Neural cell (in vitro differentiated cells): Measurements from ENCODE around the gene AGAP3. TPM values are rescaled to one million over a fixed set of nuclear protein-coding genes. Genes with fewer than 3 reads are reported as not detected.

Experiments
- H2AFZ ChIP-seq: fragments of 200-600, 300-800 bp; sonication (generic), shearing (Covaris generic); 2 replicates; pipeline ENCODE4 v1.6.0; 2014; ENCODE audit warnings: low read depth, mild to moderate bottlenecking, antibody characterized with exemption, low read length, moderate library complexity
- H3F3A ChIP-seq: fragments of 200-600 bp; shearing (Covaris generic); 2 replicates; pipeline ENCODE4 v1.6.1; 2016; ENCODE audit warnings: mild to moderate bottlenecking, moderate library complexity, mixed read lengths, antibody characterized with exemption, low read length; ENCODE audit not compliant: insufficient read depth, poor library complexity, severe bottlenecking
- H3K27ac ChIP-seq: fragments of 200-600, 300-800 bp; sonication (generic), shearing (Covaris generic); 2 replicates; pipeline ENCODE4 v1.5.1; 2014; ENCODE audit warnings: mild to moderate bottlenecking, low read length, moderate library complexity
- H3K27me3 ChIP-seq: fragments of 300-800, 200-600 bp; sonication (generic), shearing (Covaris generic); 2 replicates; pipeline ENCODE4 v1.6.0; 2014; ENCODE audit warnings: mild to moderate bottlenecking, low read depth, low read length, moderate library complexity; ENCODE audit not compliant: insufficient read depth
- H3K36me3 ChIP-seq: fragments of 300-800, 200-600 bp; sonication (generic), shearing (Covaris generic); 2 replicates; pipeline ENCODE4 v1.5.1; 2014; ENCODE audit warnings: mild to moderate bottlenecking, antibody characterized with exemption, low read length, moderate library complexity; ENCODE audit not compliant: insufficient read depth
- H3K4me2 ChIP-seq: fragments of 300-800, 200-600 bp; sonication (generic), shearing (Covaris generic); 2 replicates; pipeline ENCODE4 v1.6.0; 2014; ENCODE audit warnings: mild to moderate bottlenecking, low read length
- H3K4me3 ChIP-seq: fragments of 300-800, 200-600 bp; sonication (generic), shearing (Covaris generic); 2 replicates; pipeline ENCODE4 v1.5.1; 2014; ENCODE audit warnings: mild to moderate bottlenecking, low read length, moderate library complexity
- H3K79me2 ChIP-seq: fragments of 200-600 bp; shearing (Covaris generic); replicated peaks from 2 replicates; pipeline ENCODE4 v1.6.0; 2014; ENCODE audit warnings: mild to moderate bottlenecking, low read length, moderate library complexity; ENCODE audit not compliant: insufficient read depth
- H3K9ac ChIP-seq: fragments of 300-800, 200-600 bp; sonication (generic), shearing (Covaris generic); 2 replicates; pipeline ENCODE4 v1.6.1; 2016; ENCODE audit warnings: mild to moderate bottlenecking, low read length, mixed read lengths
- H3K9me2 ChIP-seq: fragments of 200-600 bp; shearing (Covaris generic); 2 replicates; pipeline ENCODE4 v1.6.1; 2016; ENCODE audit warnings: mild to moderate bottlenecking, low read length, mixed read lengths; ENCODE audit not compliant: insufficient read depth
- H3K9me3 ChIP-seq: fragments of 200-600, 300-800 bp; sonication (generic), shearing (Covaris generic); 2 replicates; pipeline ENCODE4 v1.6.1; 2016; ENCODE audit warnings: mild to moderate bottlenecking, mixed run types, low read length, moderate library complexity, mixed read lengths
- H4K20me1 ChIP-seq: fragments of 200-600 bp; shearing (Covaris generic); 2 replicates; pipeline ENCODE4 v1.6.1; 2016; ENCODE audit warnings: mild to moderate bottlenecking, mixed run types; ENCODE audit not compliant: insufficient read depth
- CTCF ChIP-seq: fragments of 450-650 bp; IDR thresholded peaks from 2 replicates; pipeline ENCODE4 v1.5.1; 2014; ENCODE audit warnings: antibody characterized with exemption, mild to moderate bottlenecking, moderate library complexity; ENCODE audit not compliant: poor library complexity, severe bottlenecking
- EP300 ChIP-seq: fragments of 450-650 bp; conservative IDR thresholded peaks from 2 replicates; pipeline ENCODE4 v1.6.1; 2014; ENCODE audit warnings: antibody characterized with exemption, mild to moderate bottlenecking, moderate library complexity; ENCODE audit not compliant: poor library complexity, severe bottlenecking
- EZH2 ChIP-seq: fragments of 200-600, 300-800 bp; shearing (Covaris generic), sonication (generic); IDR thresholded peaks from 2 replicates; pipeline ENCODE4 v1.6.1; 2014; ENCODE audit warnings: antibody characterized with exemption, low read length, borderline replicate concordance, mild to moderate bottlenecking; ENCODE audit not compliant: insufficient read depth, poor library complexity, severe bottlenecking
- MXI1 ChIP-seq: fragments of 450-650 bp; conservative IDR thresholded peaks from 2 replicates; pipeline ENCODE4 v1.6.1; 2014; ENCODE audit warnings: antibody characterized with exemption, mild to moderate bottlenecking; ENCODE audit not compliant: poor library complexity, severe bottlenecking
- POLR2AphosphoS5 ChIP-seq: IDR thresholded peaks from 2 replicates; pipeline ENCODE4 v1.6.1; 2012
- RAD21 ChIP-seq: fragments of 450-650 bp; conservative IDR thresholded peaks from 2 replicates; pipeline ENCODE4 v1.6.1; 2014; ENCODE audit warnings: antibody characterized with exemption, mild to moderate bottlenecking, moderate library complexity
- REST ChIP-seq: IDR thresholded peaks from 2 replicates; pipeline ENCODE4 v1.6.1; 2012; ENCODE audit warnings: borderline replicate concordance
- SMC3 ChIP-seq: fragments of 450-650 bp; conservative IDR thresholded peaks from 2 replicates; pipeline ENCODE4 v1.6.1; 2014; ENCODE audit warnings: antibody characterized with exemption, mild to moderate bottlenecking, moderate library complexity; ENCODE audit not compliant: poor library complexity
- TAF1 ChIP-seq: IDR thresholded peaks from 2 replicates; pipeline ENCODE4 v1.6.1; 2012; ENCODE audit warnings: low read depth
- polyA plus RNA-seq: library from polyadenylated mRNA; depleted of rRNA; stranded (reverse); fragments of >200 nt; gene quantifications from 2 replicates; pipeline ENCODE4 v1.2.3, GENCODE V29; 2014

AGAP3 gene
- polyA plus RNA-seq, 1 donor from 2014 or later, result 117 TPM

GRCh38 chr7:151132461-151133205 lies 46.4 kb downstream of the AGAP3 start:
- H3K36me3 ChIP-seq, result no peaks in the 10 kb centered on the region
- H3K9me2 ChIP-seq, result no peaks in the 10 kb centered on the region
- H3K27me3 ChIP-seq, result no peaks in the 10 kb centered on the region
- no peaks in the 10 kb centered on the region for H3K9me3 ChIP-seq
- no peaks in the 10 kb centered on the region for H3F3A ChIP-seq
- H3K27ac ChIP-seq, result no peak overlapping the region
- no peak overlapping the region for H2AFZ ChIP-seq
- no peaks in the 10 kb centered on the region for H4K20me1 ChIP-seq
- no peak overlapping the region for H3K9ac ChIP-seq
- H3K4me2 ChIP-seq, result no peak overlapping the region
- no peak overlapping the region for H3K4me3 ChIP-seq
- no peak for TF ChIP-seq REST
- TF ChIP-seq RAD21, result no peak
- TF ChIP-seq TAF1, result no peak
- TF ChIP-seq CTCF, result no peak
- TF ChIP-seq SMC3, result no peak
- TF ChIP-seq EZH2, result no peak
- no peak for TF ChIP-seq EP300
- TF ChIP-seq MXI1, result no peak
- TF ChIP-seq POLR2AphosphoS5, result no peak
- H3K79me2 ChIP-seq, result no peaks in the 10 kb centered on the region

- Histone ChIP-seq H3K9ac (no peak overlapping the region), H3K9me2 (no peaks in the 10 kb centered on the region), H3F3A (no peaks in the 10 kb centered on the region), H3K79me2 (no peaks in the 10 kb centered on the region), H3K27me3 (no peaks in the 10 kb centered on the region), H3K9me3 (no peaks in the 10 kb centered on the region), H3K36me3 (no peaks in the 10 kb centered on the region), H2AFZ (no peak overlapping the region), H3K27ac (no peak overlapping the region), H3K4me2 (no peak overlapping the region), H4K20me1 (no peaks in the 10 kb centered on the region), H3K4me3 (no peak overlapping the region)
- TF ChIP-seq MXI1 (no peak), TAF1 (no peak), RAD21 (no peak), CTCF (no peak), EP300 (no peak), SMC3 (no peak), POLR2AphosphoS5 (no peak), EZH2 (no peak), REST (no peak)
Observed at GRCh38 chr7:151133266-151133985, 47.2 kb downstream of the AGAP3 start.
